Ishikawa (cell line): ENCODE measurements around the gene SLIT3.

Source experiments
- CEBPB ChIP-seq: IDR thresholded peaks from 2 replicates; pipeline ENCODE4 v1.6.1; 2012
- CREB1 ChIP-seq: IDR thresholded peaks from 2 replicates; pipeline ENCODE4 v1.6.1; 2012; ENCODE audit warnings: low read depth
- EGR1 ChIP-seq: IDR thresholded peaks from 2 replicates; pipeline ENCODE4 v1.6.1; 2012
- EP300 ChIP-seq: IDR thresholded peaks from 2 replicates; pipeline ENCODE4 v1.6.1; 2012; ENCODE audit warnings: borderline replicate concordance
- FOXM1 ChIP-seq: IDR thresholded peaks from 2 replicates; pipeline ENCODE4 v1.6.1; 2012; ENCODE audit warnings: low read depth, borderline replicate concordance
- NFIC ChIP-seq: IDR thresholded peaks from 2 replicates; pipeline ENCODE4 v1.6.1; 2012
- RAD21 ChIP-seq: IDR thresholded peaks from 2 replicates; pipeline ENCODE4 v1.6.1; 2012; ENCODE audit warnings: low read depth
- TAF1 ChIP-seq: IDR thresholded peaks from 2 replicates; pipeline ENCODE4 v1.6.1; 2012; ENCODE audit warnings: low read depth, mild to moderate bottlenecking
- TCF12 ChIP-seq: IDR thresholded peaks from 2 replicates; pipeline ENCODE4 v1.6.1; 2012; ENCODE audit warnings: low read depth
- TEAD4 ChIP-seq: IDR thresholded peaks from 2 replicates; pipeline ENCODE4 v1.6.1; 2012
- YY1 ChIP-seq: IDR thresholded peaks from 2 replicates; pipeline ENCODE4 v1.6.1; 2012; ENCODE audit warnings: low read depth
- ZBTB7A ChIP-seq: IDR thresholded peaks from 2 replicates; pipeline ENCODE4 v1.6.1; 2012; ENCODE audit warnings: low read depth
- TF ChIP-seq, protein P1 (sequence below): IDR thresholded peaks from 2 replicates; pipeline ENCODE4 v1.6.1; 2012
- TF ChIP-seq, protein P2 (sequence below): IDR thresholded peaks from 2 replicates; pipeline ENCODE4 v1.6.1; 2012; ENCODE audit warnings: low read depth, mild to moderate bottlenecking
- TF ChIP-seq, protein P3 (sequence below): IDR thresholded peaks from 2 replicates; pipeline ENCODE4 v1.6.1; 2012

The SLIT3 gene

DNA sequence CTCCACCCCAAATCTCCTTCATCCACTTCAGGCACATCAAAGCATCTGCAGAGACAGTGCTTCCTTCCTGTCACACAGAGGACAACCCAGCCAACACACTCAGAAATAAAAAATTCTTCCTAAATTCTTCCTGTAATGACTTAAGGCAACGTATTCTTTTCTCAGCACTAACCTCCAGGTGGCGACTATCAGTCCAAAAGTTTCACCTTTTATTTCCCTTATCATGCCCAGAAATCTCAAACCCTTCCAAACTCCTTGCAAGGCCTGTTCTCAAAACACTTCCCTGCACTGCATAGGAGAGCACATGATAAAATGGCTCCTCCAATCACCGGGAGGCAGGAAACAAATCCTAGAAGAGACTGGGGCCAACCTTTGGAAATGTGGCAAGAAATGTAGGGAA, 35.1 kb downstream of the SLIT3 start:
- TF ChIP-seq CEBPB: no peak
- TF ChIP-seq RAD21: peak; percentile 39

DNA sequence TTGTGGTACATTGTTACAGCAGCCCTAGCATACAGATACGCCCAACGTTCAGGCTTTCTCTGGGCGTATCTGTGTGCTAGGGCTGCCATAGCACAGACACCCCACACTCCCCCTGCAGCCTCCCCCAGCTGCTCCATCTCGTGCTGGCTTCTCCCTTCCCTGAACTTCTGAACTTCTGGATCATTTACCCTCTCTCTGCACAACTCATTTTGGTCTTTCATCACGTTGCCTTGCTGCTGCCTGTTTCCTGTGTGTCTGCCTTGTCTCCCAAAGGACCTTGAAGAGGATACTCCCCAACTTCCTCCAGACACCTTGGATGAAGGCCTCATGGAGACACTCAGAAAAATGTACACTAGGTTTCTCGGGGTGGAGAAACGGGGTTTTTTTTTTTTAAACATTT, 37.3 kb downstream of the SLIT3 start:
- TF ChIP-seq, protein P1, sequence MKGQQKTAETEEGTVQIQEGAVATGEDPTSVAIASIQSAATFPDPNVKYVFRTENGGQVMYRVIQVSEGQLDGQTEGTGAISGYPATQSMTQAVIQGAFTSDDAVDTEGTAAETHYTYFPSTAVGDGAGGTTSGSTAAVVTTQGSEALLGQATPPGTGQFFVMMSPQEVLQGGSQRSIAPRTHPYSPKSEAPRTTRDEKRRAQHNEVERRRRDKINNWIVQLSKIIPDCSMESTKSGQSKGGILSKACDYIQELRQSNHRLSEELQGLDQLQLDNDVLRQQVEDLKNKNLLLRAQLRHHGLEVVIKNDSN: no peak
- TF ChIP-seq, protein P2, sequence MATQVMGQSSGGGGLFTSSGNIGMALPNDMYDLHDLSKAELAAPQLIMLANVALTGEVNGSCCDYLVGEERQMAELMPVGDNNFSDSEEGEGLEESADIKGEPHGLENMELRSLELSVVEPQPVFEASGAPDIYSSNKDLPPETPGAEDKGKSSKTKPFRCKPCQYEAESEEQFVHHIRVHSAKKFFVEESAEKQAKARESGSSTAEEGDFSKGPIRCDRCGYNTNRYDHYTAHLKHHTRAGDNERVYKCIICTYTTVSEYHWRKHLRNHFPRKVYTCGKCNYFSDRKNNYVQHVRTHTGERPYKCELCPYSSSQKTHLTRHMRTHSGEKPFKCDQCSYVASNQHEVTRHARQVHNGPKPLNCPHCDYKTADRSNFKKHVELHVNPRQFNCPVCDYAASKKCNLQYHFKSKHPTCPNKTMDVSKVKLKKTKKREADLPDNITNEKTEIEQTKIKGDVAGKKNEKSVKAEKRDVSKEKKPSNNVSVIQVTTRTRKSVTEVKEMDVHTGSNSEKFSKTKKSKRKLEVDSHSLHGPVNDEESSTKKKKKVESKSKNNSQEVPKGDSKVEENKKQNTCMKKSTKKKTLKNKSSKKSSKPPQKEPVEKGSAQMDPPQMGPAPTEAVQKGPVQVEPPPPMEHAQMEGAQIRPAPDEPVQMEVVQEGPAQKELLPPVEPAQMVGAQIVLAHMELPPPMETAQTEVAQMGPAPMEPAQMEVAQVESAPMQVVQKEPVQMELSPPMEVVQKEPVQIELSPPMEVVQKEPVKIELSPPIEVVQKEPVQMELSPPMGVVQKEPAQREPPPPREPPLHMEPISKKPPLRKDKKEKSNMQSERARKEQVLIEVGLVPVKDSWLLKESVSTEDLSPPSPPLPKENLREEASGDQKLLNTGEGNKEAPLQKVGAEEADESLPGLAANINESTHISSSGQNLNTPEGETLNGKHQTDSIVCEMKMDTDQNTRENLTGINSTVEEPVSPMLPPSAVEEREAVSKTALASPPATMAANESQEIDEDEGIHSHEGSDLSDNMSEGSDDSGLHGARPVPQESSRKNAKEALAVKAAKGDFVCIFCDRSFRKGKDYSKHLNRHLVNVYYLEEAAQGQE: no peak
- TF ChIP-seq TCF12: no peak
- TF ChIP-seq NFIC: no peak
- no peak for TF ChIP-seq CEBPB
- no peak for TF ChIP-seq TEAD4
- no peak for TF ChIP-seq CREB1
- no peak for TF ChIP-seq EGR1
- TF ChIP-seq, protein P3, sequence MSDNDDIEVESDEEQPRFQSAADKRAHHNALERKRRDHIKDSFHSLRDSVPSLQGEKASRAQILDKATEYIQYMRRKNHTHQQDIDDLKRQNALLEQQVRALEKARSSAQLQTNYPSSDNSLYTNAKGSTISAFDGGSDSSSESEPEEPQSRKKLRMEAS: no peak
- TF ChIP-seq ZBTB7A: no peak
- no peak for TF ChIP-seq RAD21
- TF ChIP-seq YY1: no peak
- no peak for TF ChIP-seq FOXM1
- TF ChIP-seq TAF1: no peak

DNA sequence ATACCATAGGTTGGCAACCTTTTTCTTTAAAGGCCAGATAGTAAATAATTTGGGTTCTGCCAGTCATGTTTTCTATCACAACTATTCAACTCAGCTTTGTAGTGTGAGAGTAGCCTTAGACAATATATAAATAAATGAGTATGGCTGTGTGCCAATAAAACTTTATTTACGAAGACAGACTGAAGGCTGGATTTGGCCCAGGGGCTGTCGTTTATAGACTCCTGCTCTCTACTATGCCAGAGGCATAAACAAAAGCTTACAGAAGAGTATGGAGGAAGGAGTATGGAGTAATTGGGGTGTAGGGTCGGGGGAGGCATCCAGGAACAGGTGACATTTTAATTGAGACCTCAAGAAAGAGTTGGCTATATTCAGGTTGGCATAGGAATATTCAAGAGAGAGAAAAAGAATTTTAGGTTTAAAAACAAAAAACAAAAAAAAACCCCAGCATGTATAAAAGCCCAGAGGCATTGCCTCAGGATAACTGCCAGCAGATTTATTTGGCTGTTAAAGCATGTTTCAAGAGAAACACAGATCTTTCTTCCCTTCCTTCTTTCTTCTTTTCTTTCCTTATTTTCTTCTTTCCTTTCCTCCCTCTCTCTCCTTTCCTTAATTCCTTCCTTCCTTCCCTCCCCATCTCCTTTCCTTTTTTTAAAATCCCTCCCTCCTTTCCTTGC, 39.9 kb downstream of the SLIT3 start:
- TF ChIP-seq CEBPB (no peak), YY1 (no peak), ZBTB7A (no peak), EP300 (no peak), TAF1 (no peak), EGR1 (no peak), TCF12 (no peak), NFIC (no peak), FOXM1 (no peak), TEAD4 (no peak), RAD21 (no peak)
- TF ChIP-seq, protein P3: no peak
- TF ChIP-seq, protein P2: no peak

DNA sequence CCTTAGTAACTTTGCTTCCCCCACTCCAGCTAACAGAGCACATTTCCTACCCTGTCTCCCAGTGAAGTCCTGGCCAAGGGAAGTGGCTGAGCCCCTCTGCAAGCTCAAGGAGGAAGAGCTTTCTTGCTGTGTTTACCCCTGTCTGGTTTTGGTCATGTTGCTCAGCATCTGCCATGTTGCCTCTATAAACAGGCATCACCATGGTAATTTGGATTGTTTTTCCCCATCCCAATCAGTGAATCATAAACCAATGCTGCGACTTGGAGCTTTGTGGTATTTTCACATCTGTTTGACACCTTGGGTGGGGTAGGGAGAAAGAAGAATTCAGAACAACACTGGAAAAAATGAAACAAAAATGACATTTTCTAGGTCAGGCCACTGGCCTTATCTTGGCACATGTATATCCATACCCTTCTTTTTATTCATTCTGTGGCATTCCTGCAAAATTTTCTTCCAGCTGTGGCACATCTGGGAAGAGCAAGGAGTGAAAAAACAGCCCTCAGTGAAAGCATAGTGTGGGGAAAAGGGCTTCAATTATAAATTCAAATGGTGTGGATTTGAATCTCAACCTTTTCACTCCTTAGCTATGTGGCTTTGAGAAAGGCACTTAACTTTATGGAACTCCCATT, 42.5 kb downstream of the SLIT3 start:
- TF ChIP-seq CREB1: no peak
- no peak for TF ChIP-seq CEBPB
- TF ChIP-seq ZBTB7A: no peak
- no peak for TF ChIP-seq YY1
- no peak for TF ChIP-seq TAF1
- no peak for TF ChIP-seq EP300
- no peak for TF ChIP-seq TEAD4
- no peak for TF ChIP-seq NFIC
- TF ChIP-seq, protein P1: no peak
- TF ChIP-seq FOXM1: no peak
- TF ChIP-seq, protein P3: no peak
- TF ChIP-seq RAD21: no peak
- TF ChIP-seq, protein P2: no peak
- no peak for TF ChIP-seq EGR1
- no peak for TF ChIP-seq TCF12
